MM.1S (cell line): ENCODE results near the gene WDR26.

Experiments used
- DNase-seq: peaks from one replicate; pipeline ENCODE4 v3.0.0-alpha.2; 2015
- H2AFZ ChIP-seq: fragments of 300-600 bp; sonication (generic); 2 replicates; pipeline ENCODE4 v1.6.0; 2016; ENCODE audit warnings: antibody characterized with exemption, low read length
- H3F3A ChIP-seq: fragments of 300-600 bp; sonication (generic); 2 replicates; pipeline ENCODE4 v1.6.1; 2016; ENCODE audit warnings: mild to moderate bottlenecking, antibody characterized with exemption, low read length, moderate library complexity, mixed read lengths; ENCODE audit not compliant: insufficient read depth
- H3K27ac ChIP-seq: fragments of 300-600 bp; sonication (generic); 2 replicates; pipeline ENCODE4 v1.5.1; 2016; ENCODE audit warnings: mild to moderate bottlenecking, low read length
- H3K27me3 ChIP-seq: fragments of 300-600 bp; sonication (generic); replicated peaks from 2 replicates; pipeline ENCODE4 v1.6.0; 2016; ENCODE audit warnings: low read length; ENCODE audit not compliant: insufficient read depth
- H3K36me3 ChIP-seq: fragments of 300-600 bp; sonication (generic); replicated peaks from 2 replicates; pipeline ENCODE4 v1.6.1; 2016; ENCODE audit warnings: mild to moderate bottlenecking, low read length, mixed read lengths; ENCODE audit not compliant: insufficient read depth
- H3K4me1 ChIP-seq: fragments of 300-600 bp; sonication (generic); 2 replicates; pipeline ENCODE4 v1.6.1; 2016; ENCODE audit warnings: low read length, mixed read lengths
- H3K4me2 ChIP-seq: fragments of 300-600 bp; sonication (generic); 2 replicates; pipeline ENCODE4 v1.6.0; 2016; ENCODE audit warnings: low read depth, low read length
- H3K4me3 ChIP-seq: fragments of 300-600 bp; sonication (generic); 2 replicates; pipeline ENCODE4 v1.5.1; 2016; ENCODE audit warnings: low read length, mixed read lengths
- H3K79me2 ChIP-seq: fragments of 300-600 bp; sonication (generic); 2 replicates; pipeline ENCODE4 v1.6.1; 2016; ENCODE audit warnings: mixed run types, low read length, mixed read lengths
- H3K9ac ChIP-seq: fragments of 300-600 bp; sonication (generic); 2 replicates; pipeline ENCODE4 v1.6.1; 2016; ENCODE audit warnings: low read length, mixed read lengths
- H3K9me2 ChIP-seq: fragments of 300-600 bp; sonication (generic); replicated peaks from 2 replicates; pipeline ENCODE4 v1.6.1; 2016; ENCODE audit warnings: mild to moderate bottlenecking, low read length, mixed read lengths; ENCODE audit not compliant: insufficient read depth
- H3K9me3 ChIP-seq: fragments of 300-600 bp; sonication (generic); replicated peaks from 2 replicates; pipeline ENCODE4 v1.6.1; 2016; ENCODE audit warnings: mild to moderate bottlenecking, low read length, mixed read lengths; ENCODE audit not compliant: insufficient read depth
- H4K20me1 ChIP-seq: fragments of 300-600 bp; sonication (generic); 2 replicates; pipeline ENCODE4 v1.6.1; 2016; ENCODE audit warnings: mild to moderate bottlenecking, low read length, moderate library complexity, mixed read lengths; ENCODE audit not compliant: insufficient read depth
- EZH2 ChIP-seq: fragments of 300-600 bp; sonication (generic); optimal IDR thresholded peaks from 2 replicates; pipeline ENCODE3; 2017; ENCODE audit warnings: low read depth, mild to moderate bottlenecking, antibody characterized with exemption, low read length, mixed read lengths
- EZH2phosphoT487 ChIP-seq: fragments of 300-600 bp; sonication (generic); IDR thresholded peaks from 2 replicates; pipeline ENCODE4 v1.6.1; 2018; ENCODE audit warnings: antibody characterized with exemption, low read length
- TF ChIP-seq, protein P1 (sequence below): fragments of 300-600 bp; sonication (generic); IDR thresholded peaks from 2 replicates; pipeline ENCODE4 v1.5.1; 2016; ENCODE audit warnings: antibody characterized with exemption, low read length, mixed read lengths

Gene WDR26

GRCh38 chr1:224433701-224434672 is 610 bp downstream of the WDR26 start:
- Histone ChIP-seq H3K4me2 (peak overlapping the region; percentile 78), H3K9me2 (no peaks in the 10 kb centered on the region), H4K20me1 (no peaks in the 10 kb centered on the region), H3F3A (peaks cover 46% of the 10 kb centered on the region), H2AFZ (no peak overlapping the region), H3K4me3 (peak overlapping the region; percentile 84), H3K79me2 (peaks cover 84% of the 10 kb centered on the region), H3K36me3 (no peaks in the 10 kb centered on the region), H3K9ac (peak overlapping the region; percentile 79), H3K4me1 (peaks cover 25% of the 10 kb centered on the region), H3K27ac (peak overlapping the region; percentile 46; the same call in 1 of the 2 replicates), H3K27me3 (no peaks in the 10 kb centered on the region), H3K9me3 (no peaks in the 10 kb centered on the region)
- DNase-seq: no peak
- no peak for TF ChIP-seq EZH2
- no peak for TF ChIP-seq EZH2phosphoT487

GRCh38 chr1:224433041-224433691 is 1.4 kb downstream of the WDR26 start:
- no peaks in the 10 kb centered on the region for H3K36me3 ChIP-seq
- peak overlapping the region; percentile 79 for H3K9ac ChIP-seq
- peak overlapping the region; percentile 78 for H3K4me2 ChIP-seq
- peaks cover 25% of the 10 kb centered on the region for H3K4me1 ChIP-seq
- no peaks in the 10 kb centered on the region for H3K27me3 ChIP-seq
- H3K4me3 ChIP-seq: peak overlapping the region; percentile 84
- H3F3A ChIP-seq: peaks cover 46% of the 10 kb centered on the region
- H3K79me2 ChIP-seq: peaks cover 90% of the 10 kb centered on the region
- H2AFZ ChIP-seq: no peak overlapping the region
- TF ChIP-seq EZH2phosphoT487 (no peak), EZH2 (no peak)
- TF ChIP-seq, protein P1, sequence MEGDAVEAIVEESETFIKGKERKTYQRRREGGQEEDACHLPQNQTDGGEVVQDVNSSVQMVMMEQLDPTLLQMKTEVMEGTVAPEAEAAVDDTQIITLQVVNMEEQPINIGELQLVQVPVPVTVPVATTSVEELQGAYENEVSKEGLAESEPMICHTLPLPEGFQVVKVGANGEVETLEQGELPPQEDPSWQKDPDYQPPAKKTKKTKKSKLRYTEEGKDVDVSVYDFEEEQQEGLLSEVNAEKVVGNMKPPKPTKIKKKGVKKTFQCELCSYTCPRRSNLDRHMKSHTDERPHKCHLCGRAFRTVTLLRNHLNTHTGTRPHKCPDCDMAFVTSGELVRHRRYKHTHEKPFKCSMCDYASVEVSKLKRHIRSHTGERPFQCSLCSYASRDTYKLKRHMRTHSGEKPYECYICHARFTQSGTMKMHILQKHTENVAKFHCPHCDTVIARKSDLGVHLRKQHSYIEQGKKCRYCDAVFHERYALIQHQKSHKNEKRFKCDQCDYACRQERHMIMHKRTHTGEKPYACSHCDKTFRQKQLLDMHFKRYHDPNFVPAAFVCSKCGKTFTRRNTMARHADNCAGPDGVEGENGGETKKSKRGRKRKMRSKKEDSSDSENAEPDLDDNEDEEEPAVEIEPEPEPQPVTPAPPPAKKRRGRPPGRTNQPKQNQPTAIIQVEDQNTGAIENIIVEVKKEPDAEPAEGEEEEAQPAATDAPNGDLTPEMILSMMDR: no peak
- no peaks in the 10 kb centered on the region for H3K9me3 ChIP-seq
- peak overlapping the region; percentile 67 for H3K27ac ChIP-seq
- H4K20me1 ChIP-seq: no peaks in the 10 kb centered on the region
- peak; percentile 35 for DNase-seq
- H3K9me2 ChIP-seq: no peaks in the 10 kb centered on the region

- peaks cover 95% of the 10 kb centered on the region for H3K79me2 ChIP-seq
- no peak overlapping the region for H2AFZ ChIP-seq
- peak overlapping the region; percentile 78 for H3K4me2 ChIP-seq
- peak overlapping the region; percentile 79 for H3K9ac ChIP-seq
- H3K4me1 ChIP-seq: peaks cover 25% of the 10 kb centered on the region
- peak overlapping the region; percentile 67 for H3K27ac ChIP-seq
- no peak for TF ChIP-seq EZH2phosphoT487
- TF ChIP-seq EZH2: no peak
- TF ChIP-seq, protein P1: no peak
- no peaks in the 10 kb centered on the region for H3K9me2 ChIP-seq
- H3F3A ChIP-seq: peaks cover 46% of the 10 kb centered on the region
- no peaks in the 10 kb centered on the region; the same call in 1 of the 2 replicates for H4K20me1 ChIP-seq
- no peaks in the 10 kb centered on the region for H3K27me3 ChIP-seq
- peak; percentile 38 for DNase-seq
- H3K36me3 ChIP-seq: no peaks in the 10 kb centered on the region
- H3K9me3 ChIP-seq: no peaks in the 10 kb centered on the region
- peak overlapping the region; percentile 84 for H3K4me3 ChIP-seq
These were observed 1.9 kb downstream of the WDR26 start for GRCh38 chr1:224432672-224433040.
